DLD1 (cell line): Measurements from ENCODE around the gene TSPAN9.

Source experiments
- in situ Hi-C: cut with HindIII; loops from 2 replicates; pipeline ENCODE4 v1.10.0; 2017; ENCODE audit warnings: low sequenced_read_pairs

Gene TSPAN9

GRCh38 chr12:3076730-3077571 is at the start of gene TSPAN9:
Gene TSPAN9, plus strand, starts transcription at chr12:3077379. Its CDS starts 123,815 bp downstream, at chr12:3201194.
- in situ Hi-C loops = loop anchor here (25.0 kb wide), 2 partner anchors 90 to 735 kb away; no protein-coding TSS in a partner anchor

GRCh38 chr12:3028108-3028507 is 49.1 kb upstream of the TSPAN9 start:
- in situ Hi-C loops = no loop called here

- in situ Hi-C loops = no loop called here
Measured at GRCh38 chr12:3030821-3031429, 46.3 kb upstream of the TSPAN9 start.

- in situ Hi-C loops = no loop called here
Measured at GRCh38 chr12:3032161-3032560, 45.0 kb upstream of the TSPAN9 start.

GRCh38 chr12:3032770-3033538 is 44.2 kb upstream of the TSPAN9 start:
- in situ Hi-C loops = no loop called here

GRCh38 chr12:3033539-3033867 is 43.7 kb upstream of the TSPAN9 start:
- in situ Hi-C loops = no loop called here

GRCh38 chr12:3034067-3034750 is 43.0 kb upstream of the TSPAN9 start:
- in situ Hi-C loops = no loop called here

- in situ Hi-C loops = no loop called here
Measured at GRCh38 chr12:3035171-3035570, 42.0 kb upstream of the TSPAN9 start.

GRCh38 chr12:3035815-3036702 is 41.1 kb upstream of the TSPAN9 start:
- in situ Hi-C loops = no loop called here

GRCh38 chr12:3036901-3037600 is 40.1 kb upstream of the TSPAN9 start:
- in situ Hi-C loops = no loop called here

- in situ Hi-C loops = no loop called here
Measured at GRCh38 chr12:3038166-3038565, 39.0 kb upstream of the TSPAN9 start.

GRCh38 chr12:3038926-3039510 is 38.2 kb upstream of the TSPAN9 start:
- in situ Hi-C loops = no loop called here

- in situ Hi-C loops = no loop called here
Measured at GRCh38 chr12:3040026-3040656, 37.0 kb upstream of the TSPAN9 start.

- in situ Hi-C loops = no loop called here
Measured at GRCh38 chr12:3040663-3041544, 36.3 kb upstream of the TSPAN9 start.

GRCh38 chr12:3041558-3042164 is 35.5 kb upstream of the TSPAN9 start:
- in situ Hi-C loops = no loop called here

GRCh38 chr12:3042394-3042793 is 34.8 kb upstream of the TSPAN9 start:
- in situ Hi-C loops = no loop called here

GRCh38 chr12:3042826-3043225 is 34.4 kb upstream of the TSPAN9 start:
- in situ Hi-C loops = no loop called here
